Dedifferentiated amniotic fluid mesenchymal stem cell (primary cell): ENCODE data around the gene ATP2B1.

ENCODE experiments used
- DNase-seq: peaks from one replicate; pipeline ENCODE4 v3.0.0-alpha.2; 2016; ENCODE audit errors: extremely low spot score

Gene ATP2B1

GRCh38 chr12:89539426-89540223, 169.0 kb downstream of the ATP2B1 start:
- no peak for DNase-seq

DNA sequence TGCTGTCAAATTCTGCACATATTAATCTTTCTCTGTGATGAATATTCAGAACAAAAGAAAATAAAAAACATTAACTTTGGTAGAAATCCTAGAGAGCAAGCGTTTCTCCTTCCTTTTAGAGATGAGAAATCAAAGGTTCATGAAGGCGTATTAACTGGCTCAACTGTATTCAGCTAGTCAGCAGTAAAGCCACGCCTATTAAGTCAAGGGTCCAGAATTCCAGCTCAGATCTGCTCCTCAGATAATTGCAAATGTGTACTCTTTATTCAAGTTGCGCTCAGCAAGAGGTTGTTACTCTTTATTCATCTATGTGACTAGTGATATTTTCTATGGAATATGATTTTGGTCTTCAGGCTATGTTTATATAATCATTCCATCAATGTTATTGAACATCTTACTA, 169.7 kb downstream of the ATP2B1 start:
- no peak for DNase-seq
